ENCODE measurements around the gene PLXNA4.

PLXNA4 gene

DNA sequence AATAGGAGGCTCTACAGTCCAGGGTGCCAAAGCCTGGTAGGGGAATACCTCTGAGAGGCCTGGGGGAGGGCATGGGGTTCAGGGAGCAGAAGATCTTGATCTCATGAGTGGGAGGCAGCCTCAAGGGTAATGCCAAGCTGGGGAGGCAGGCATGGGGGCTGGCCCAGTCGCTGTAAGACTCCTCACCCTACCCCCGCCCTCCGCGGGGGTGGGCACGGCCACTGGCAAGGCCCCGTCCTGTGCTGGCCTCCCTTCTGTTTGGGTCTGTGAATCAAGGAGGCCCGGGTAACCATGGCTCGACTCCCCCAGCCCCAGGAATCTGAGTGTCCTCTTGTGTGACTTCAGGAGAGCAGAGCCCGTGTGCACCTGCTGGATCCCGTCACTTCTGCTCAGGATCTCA is 473.9 kb downstream of the PLXNA4 start:
- no peak overlapping the region for H2BK15ac ChIP-seq (ENCODE audit: low read depth, poor library complexity, severe bottlenecking)
- H2BK120ac ChIP-seq (ENCODE audit: low read depth, low read length), result no peak overlapping the region
- no peaks in the 10 kb centered on the region for H3K79me1 ChIP-seq (replicated peaks; ENCODE audit: low read length, poor library complexity, severe bottlenecking)
- H3K27me3 ChIP-seq (ENCODE audit: control insufficient read depth in 1 of 2, insufficient read depth in 1 of 2, low read length in 2 of 2), result peaks cover 0 to 15% of the 10 kb centered on the region in 2 experiments
- H3K9me3 ChIP-seq (ENCODE audit: control insufficient read depth, low read length), result no peaks in the 10 kb centered on the region
- no peak overlapping the region for H3K23ac ChIP-seq (ENCODE audit: low read length in 2 of 2)
- H3K14ac ChIP-seq (ENCODE audit: low read length in 2 of 2), result no peak overlapping the region
- H3K4me1 ChIP-seq (ENCODE audit: control insufficient read depth, insufficient read depth, low read depth, low read length), result no peaks in the 10 kb centered on the region
- no peak overlapping the region for H3K4me3 ChIP-seq (ENCODE audit: insufficient read depth in 1 of 2, low read depth in 1 of 2, low read length in 2 of 2)
- no peak overlapping the region for H3K9ac ChIP-seq (ENCODE audit: low read length)
- 85% methylated on average over 10 of the region's 10 CpGs for WGBS
- no peak overlapping the region for H3K27ac ChIP-seq (ENCODE audit: low read length, poor library complexity, severe bottlenecking)
- no peak overlapping the region for H2BK12ac ChIP-seq (ENCODE audit: low read length in 2 of 2)
- H2AK5ac ChIP-seq (ENCODE audit: low read length, severe bottlenecking), result no peak overlapping the region
- H3K36me3 ChIP-seq (ENCODE audit: control insufficient read depth in 1 of 2, insufficient read depth in 2 of 2, low read depth in 1 of 2, low read length in 2 of 2), result no peaks in the 10 kb centered on the region
- no peak overlapping the region for H2AFZ ChIP-seq (ENCODE audit: low read depth, low read length)
- H4K8ac ChIP-seq (ENCODE audit: low read length), result no peak overlapping the region
- DNase-seq, result no peak
- H3K18ac ChIP-seq (ENCODE audit: low read depth in 1 of 2, low read length in 2 of 2), result no peak overlapping the region
- H4K91ac ChIP-seq (ENCODE audit: low read length), result no peak overlapping the region
- H3K4ac ChIP-seq (ENCODE audit: low read depth in 1 of 2, low read length in 2 of 2), result no peak overlapping the region
- H3K4me2 ChIP-seq (ENCODE audit: low read length, poor library complexity, severe bottlenecking), result no peak overlapping the region
- no peak overlapping the region for H2BK5ac ChIP-seq (ENCODE audit: low read depth, low read length, poor library complexity, severe bottlenecking)

DNA sequence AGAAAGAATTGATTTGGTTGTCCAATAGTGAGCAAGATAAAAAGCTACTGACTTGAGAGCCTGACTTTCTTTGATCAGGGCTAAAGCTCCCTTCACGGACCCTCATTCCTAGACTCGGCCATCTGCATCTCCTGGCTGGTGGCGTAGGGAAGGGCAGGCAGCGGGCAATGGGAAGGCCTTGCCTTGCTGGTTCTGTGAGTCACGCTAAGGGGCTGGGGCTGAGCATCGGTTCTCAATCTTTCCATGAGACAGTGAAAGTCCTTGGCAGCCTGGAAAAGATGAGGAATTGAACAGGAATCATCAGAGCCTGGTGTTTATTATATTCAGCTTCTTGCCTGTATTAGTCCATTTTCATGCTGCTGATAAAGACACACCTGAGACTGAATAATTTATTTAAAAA is 475.3 kb downstream of the PLXNA4 start:
- H3K79me1 ChIP-seq (replicated peaks; ENCODE audit: low read length, poor library complexity, severe bottlenecking), result no peaks in the 10 kb centered on the region
- H3K14ac ChIP-seq (ENCODE audit: low read length in 2 of 2), result no peak overlapping the region
- no peak for DNase-seq
- no peaks in the 10 kb centered on the region for H3K9me3 ChIP-seq (ENCODE audit: control insufficient read depth, low read length)
- H2BK5ac ChIP-seq (ENCODE audit: low read depth, low read length, poor library complexity, severe bottlenecking), result no peak overlapping the region
- H3K27ac ChIP-seq (ENCODE audit: low read length, poor library complexity, severe bottlenecking), result no peak overlapping the region
- no peaks in the 10 kb centered on the region for H3K4me1 ChIP-seq (ENCODE audit: control insufficient read depth, insufficient read depth, low read depth, low read length)
- no peak overlapping the region for H2BK12ac ChIP-seq (ENCODE audit: low read length in 2 of 2)
- H2AFZ ChIP-seq (ENCODE audit: low read depth, low read length), result no peak overlapping the region
- peaks cover 0 to 23% of the 10 kb centered on the region in 2 experiments for H3K27me3 ChIP-seq (ENCODE audit: control insufficient read depth in 1 of 2, insufficient read depth in 1 of 2, low read length in 2 of 2)
- 93% methylated on average over 6 of the region's 6 CpGs for WGBS
- H3K18ac ChIP-seq (ENCODE audit: low read depth in 1 of 2, low read length in 2 of 2), result no peak overlapping the region
- H2BK120ac ChIP-seq (ENCODE audit: low read depth, low read length), result no peak overlapping the region
- H2BK15ac ChIP-seq (ENCODE audit: low read depth, poor library complexity, severe bottlenecking), result no peak overlapping the region
- no peak overlapping the region for H3K4ac ChIP-seq (ENCODE audit: low read depth in 1 of 2, low read length in 2 of 2)
- H3K23ac ChIP-seq (ENCODE audit: low read length in 2 of 2), result no peak overlapping the region
- H3K9ac ChIP-seq (ENCODE audit: low read length), result no peak overlapping the region
- no peaks in the 10 kb centered on the region for H3K36me3 ChIP-seq (ENCODE audit: control insufficient read depth in 1 of 2, insufficient read depth in 2 of 2, low read depth in 1 of 2, low read length in 2 of 2)
- no peak overlapping the region for H2AK5ac ChIP-seq (ENCODE audit: low read length, severe bottlenecking)
- H3K4me3 ChIP-seq (ENCODE audit: insufficient read depth in 1 of 2, low read depth in 1 of 2, low read length in 2 of 2), result no peak overlapping the region
- no peak overlapping the region for H4K8ac ChIP-seq (ENCODE audit: low read length)
- no peak overlapping the region for H4K91ac ChIP-seq (ENCODE audit: low read length)
- H3K4me2 ChIP-seq (ENCODE audit: low read length, poor library complexity, severe bottlenecking), result no peak overlapping the region

DNA sequence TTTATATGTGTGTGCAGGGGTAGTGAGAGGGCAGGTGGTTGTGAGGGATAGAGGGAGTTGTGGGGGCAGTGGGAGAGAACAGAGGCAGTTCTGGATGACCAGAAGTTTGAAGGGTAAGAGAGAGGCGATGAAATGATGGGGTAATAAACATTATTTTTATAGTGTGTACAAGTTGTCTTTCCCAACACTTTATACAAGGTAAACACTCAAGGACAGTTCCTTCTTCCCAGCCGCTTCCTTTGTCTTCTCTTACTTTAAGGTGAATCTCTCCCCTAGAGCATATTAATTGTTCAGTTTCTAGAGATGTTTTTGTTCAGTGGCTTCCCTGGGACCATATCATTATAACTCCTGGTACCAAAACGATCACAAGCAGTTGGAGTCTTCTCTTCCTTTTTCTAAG is 475.8 kb downstream of the PLXNA4 start:
- 92% methylated on average over 2 of the region's 3 CpGs for WGBS

DNA sequence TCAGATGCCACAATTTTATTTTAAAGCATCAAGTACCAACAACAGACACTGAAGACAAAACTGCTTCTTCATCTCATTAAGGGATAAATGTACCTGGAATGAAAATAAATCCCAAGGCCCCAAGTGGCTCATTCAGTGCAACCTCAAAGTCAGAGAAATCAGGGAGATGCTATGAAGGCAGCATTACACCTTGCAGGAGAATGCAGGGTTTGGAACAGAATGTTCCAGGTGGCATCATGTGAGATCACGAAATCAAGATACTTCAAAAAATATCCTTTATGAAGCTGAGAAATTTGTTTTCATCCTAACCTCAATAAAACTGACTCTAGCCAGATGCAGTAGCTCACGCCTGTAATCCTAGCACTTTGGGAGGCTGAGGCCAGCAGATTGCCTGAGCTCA is 477.1 kb downstream of the PLXNA4 start:
- Histone ChIP-seq H3K4ac (ENCODE audit: low read depth in 1 of 2, low read length in 2 of 2) (no peak overlapping the region), H3K18ac (ENCODE audit: low read depth in 1 of 2, low read length in 2 of 2) (no peak overlapping the region), H3K79me1 (replicated peaks; ENCODE audit: low read length, poor library complexity, severe bottlenecking) (no peaks in the 10 kb centered on the region), H2AFZ (ENCODE audit: low read depth, low read length) (no peak overlapping the region), H3K36me3 (ENCODE audit: control insufficient read depth in 1 of 2, insufficient read depth in 2 of 2, low read depth in 1 of 2, low read length in 2 of 2) (no peaks in the 10 kb centered on the region), H3K27ac (ENCODE audit: low read length, poor library complexity, severe bottlenecking) (no peak overlapping the region), H3K27me3 (ENCODE audit: control insufficient read depth in 1 of 2, insufficient read depth in 1 of 2, low read length in 2 of 2) (peaks cover 0 to 38% of the 10 kb centered on the region in 2 experiments), H3K9ac (ENCODE audit: low read length) (no peak overlapping the region), H3K4me1 (ENCODE audit: control insufficient read depth, insufficient read depth, low read depth, low read length) (no peaks in the 10 kb centered on the region), H2BK12ac (ENCODE audit: low read length in 2 of 2) (no peak overlapping the region), H2BK15ac (ENCODE audit: low read depth, poor library complexity, severe bottlenecking) (no peak overlapping the region), H2AK5ac (ENCODE audit: low read length, severe bottlenecking) (no peak overlapping the region), H4K8ac (ENCODE audit: low read length) (no peak overlapping the region), H3K23ac (ENCODE audit: low read length in 2 of 2) (no peak overlapping the region), H3K14ac (ENCODE audit: low read length in 2 of 2) (no peak overlapping the region), H2BK5ac (ENCODE audit: low read depth, low read length, poor library complexity, severe bottlenecking) (no peak overlapping the region), H4K91ac (ENCODE audit: low read length) (no peak overlapping the region), H3K4me3 (ENCODE audit: insufficient read depth in 1 of 2, low read depth in 1 of 2, low read length in 2 of 2) (no peak overlapping the region), H3K9me3 (ENCODE audit: control insufficient read depth, low read length) (no peaks in the 10 kb centered on the region), H3K4me2 (ENCODE audit: low read length, poor library complexity, severe bottlenecking) (no peak overlapping the region), H2BK120ac (ENCODE audit: low read depth, low read length) (no peak overlapping the region)
- no peak for DNase-seq
- WGBS, result 94% methylated on average over 2 of the region's 2 CpGs

More for the DNA sequence above, 475.8 kb downstream of the PLXNA4 start:
- no peak overlapping the region for H3K27ac ChIP-seq (ENCODE audit: low read length, poor library complexity, severe bottlenecking)
- no peak overlapping the region for H3K14ac ChIP-seq (ENCODE audit: low read length in 2 of 2)
- no peak overlapping the region for H2AK5ac ChIP-seq (ENCODE audit: low read length, severe bottlenecking)
- H2BK15ac ChIP-seq (ENCODE audit: low read depth, poor library complexity, severe bottlenecking), result no peak overlapping the region
- H3K79me1 ChIP-seq (replicated peaks; ENCODE audit: low read length, poor library complexity, severe bottlenecking), result no peaks in the 10 kb centered on the region
- no peak overlapping the region for H3K4me3 ChIP-seq (ENCODE audit: insufficient read depth in 1 of 2, low read depth in 1 of 2, low read length in 2 of 2)
- no peak for DNase-seq
- no peak overlapping the region for H2BK120ac ChIP-seq (ENCODE audit: low read depth, low read length)
- H3K9ac ChIP-seq (ENCODE audit: low read length), result no peak overlapping the region
- H3K4me2 ChIP-seq (ENCODE audit: low read length, poor library complexity, severe bottlenecking), result no peak overlapping the region
- H3K27me3 ChIP-seq (ENCODE audit: control insufficient read depth in 1 of 2, insufficient read depth in 1 of 2, low read length in 2 of 2), result peaks cover 0 to 26% of the 10 kb centered on the region in 2 experiments
- H3K9me3 ChIP-seq (ENCODE audit: control insufficient read depth, low read length), result no peaks in the 10 kb centered on the region
- no peaks in the 10 kb centered on the region for H3K4me1 ChIP-seq (ENCODE audit: control insufficient read depth, insufficient read depth, low read depth, low read length)
- no peak overlapping the region for H4K91ac ChIP-seq (ENCODE audit: low read length)
- H3K23ac ChIP-seq (ENCODE audit: low read length in 2 of 2), result no peak overlapping the region
- no peak overlapping the region for H2BK5ac ChIP-seq (ENCODE audit: low read depth, low read length, poor library complexity, severe bottlenecking)
- no peak overlapping the region for H3K18ac ChIP-seq (ENCODE audit: low read depth in 1 of 2, low read length in 2 of 2)
- no peaks in the 10 kb centered on the region for H3K36me3 ChIP-seq (ENCODE audit: control insufficient read depth in 1 of 2, insufficient read depth in 2 of 2, low read depth in 1 of 2, low read length in 2 of 2)
- H3K4ac ChIP-seq (ENCODE audit: low read depth in 1 of 2, low read length in 2 of 2), result no peak overlapping the region
- no peak overlapping the region for H4K8ac ChIP-seq (ENCODE audit: low read length)
- no peak overlapping the region for H2BK12ac ChIP-seq (ENCODE audit: low read length in 2 of 2)
- H2AFZ ChIP-seq (ENCODE audit: low read depth, low read length), result no peak overlapping the region
